ENCODE measurements around the gene SCAMP2. TPM values are rescaled to one million over a fixed set of nuclear protein-coding genes. Genes with fewer than 3 reads are reported as not detected.

Gene SCAMP2
- total and polyA plus RNA-seq, 4 donors, result 21.7 to 42.5 (median 29.1) TPM

GRCh38 chr15:74843891-74844299 lies 29.3 kb downstream of the SCAMP2 start:
- H3K4me3 ChIP-seq (ENCODE audit: low read depth in 1 of 3, low read length in 3 of 3), result no peak overlapping the region
- no peak for TF ChIP-seq JUND (IDR thresholded peaks at IDR 0.05)
- no peak for TF ChIP-seq FOXA2 (IDR thresholded peaks at IDR 0.05)
- TF ChIP-seq RAD21 (IDR thresholded peaks at IDR 0.05), result no peak
- TF ChIP-seq HNF4G (IDR thresholded peaks at IDR 0.05), result no peak
- TF ChIP-seq RXRA (IDR thresholded peaks at IDR 0.05), result no peak
- no peak for TF ChIP-seq ATF3 (IDR thresholded peaks at IDR 0.05)
- TF ChIP-seq CTCF (IDR thresholded peaks at IDR 0.05; ENCODE audit: low read depth, low read length, missing input control), result no peak
- no peak for TF ChIP-seq EGR1 (IDR thresholded peaks at IDR 0.05; ENCODE audit: low read depth in 2 of 2)
- no peak for TF ChIP-seq NR2F2 (IDR thresholded peaks at IDR 0.05)
- TF ChIP-seq SP1 (IDR thresholded peaks at IDR 0.05), result no peak
- no peak for TF ChIP-seq HNF4A (conservative IDR thresholded peaks at IDR 0.05)
- TF ChIP-seq GABPA (IDR thresholded peaks at IDR 0.05 in 1 of 2, conservative IDR thresholded peaks at IDR 0.05 in 1 of 2), result no peak
- TF ChIP-seq ZBTB33 (IDR thresholded peaks at IDR 0.05), result no peak
- no peak for TF ChIP-seq TAF1 (conservative IDR thresholded peaks at IDR 0.05)
- TF ChIP-seq FOXA1 (IDR thresholded peaks at IDR 0.05), result no peak
- no peak for TF ChIP-seq REST (IDR thresholded peaks at IDR 0.05)
- no peak for TF ChIP-seq MAX (IDR thresholded peaks at IDR 0.05)
- H3K9me3 ChIP-seq (ENCODE audit: control insufficient read depth in 4 of 4, low read length in 3 of 4), result no peaks in the 10 kb centered on the region
- no peak overlapping the region for H3K9ac ChIP-seq (ENCODE audit: low read depth in 1 of 2, low read length in 2 of 2)
- WGBS, result 75% methylated on average over 12 of the region's 12 CpGs
- peak; percentile 61 for DNase-seq (ENCODE audit: low spot score)
- peak overlapping the region; percentile 66 to 78 for H3K27ac ChIP-seq (ENCODE audit: low read depth in 1 of 2, low read length in 2 of 2)
- peaks cover 3 to 23% (median 10%) of the 10 kb centered on the region in 4 donors for H3K36me3 ChIP-seq (ENCODE audit: control insufficient read depth in 4 of 4, insufficient read depth in 3 of 4, low read depth in 1 of 4, low read length in 3 of 4)
- peaks cover 5 to 25% (median 15%) of the 10 kb centered on the region in 4 donors for H3K4me1 ChIP-seq (ENCODE audit: control insufficient read depth in 4 of 4, insufficient read depth in 4 of 4, low read length in 3 of 4)
- no peaks in the 10 kb centered on the region for H3K27me3 ChIP-seq (ENCODE audit: control insufficient read depth in 4 of 4, insufficient read depth in 4 of 4, low read length in 3 of 4)

Measured in liver (tissue), 9 donors.